Measurements from ENCODE around the gene ANKDD1A. TPM values are rescaled to one million over a fixed set of nuclear protein-coding genes. Genes with fewer than 3 reads are reported as not detected.

The ANKDD1A gene
- polyA plus RNA-seq, 4 donors, result 4.2 to 9.5 (median 6.2) TPM

GRCh38 chr15:64895285-64896065 lies 16.2 kb upstream of the ANKDD1A start:
- DNase-seq (ENCODE audit: low read depth in 4 of 4, low spot score in 2 of 4), result no peak

GRCh38 chr15:64896371-64897069 lies 15.2 kb upstream of the ANKDD1A start:
- DNase-seq (ENCODE audit: low read depth in 4 of 4, low spot score in 2 of 4), result no peak

- no peak for DNase-seq (ENCODE audit: low read depth in 4 of 4, low spot score in 2 of 4)
These were observed 14.2 kb upstream of the ANKDD1A start for GRCh38 chr15:64897345-64897985.

GRCh38 chr15:64898406-64898805 lies 13.3 kb upstream of the ANKDD1A start:
- no peak for DNase-seq (ENCODE audit: low read depth in 4 of 4, low spot score in 2 of 4)

GRCh38 chr15:64901141-64901540 lies 10.6 kb upstream of the ANKDD1A start:
- no peak for DNase-seq (ENCODE audit: low read depth in 4 of 4, low spot score in 2 of 4)

GRCh38 chr15:64901914-64902313 lies 9.8 kb upstream of the ANKDD1A start:
- DNase-seq (ENCODE audit: low read depth in 4 of 4, low spot score in 2 of 4), result no peak

GRCh38 chr15:64902863-64903262 lies 8.8 kb upstream of the ANKDD1A start:
- DNase-seq (ENCODE audit: low read depth in 4 of 4, low spot score in 2 of 4), result no peak

GRCh38 chr15:64903326-64903950 lies 8.3 kb upstream of the ANKDD1A start:
- no peak for DNase-seq (ENCODE audit: low read depth in 4 of 4, low spot score in 2 of 4)

GRCh38 chr15:64904189-64904588 lies 7.5 kb upstream of the ANKDD1A start:
- no peak for DNase-seq (ENCODE audit: low read depth in 4 of 4, low spot score in 2 of 4)

GRCh38 chr15:64905119-64905831 lies 6.4 kb upstream of the ANKDD1A start:
- peak in 1 of 4 donors; percentile 53 for DNase-seq (ENCODE audit: low read depth in 4 of 4, low spot score in 2 of 4)

GRCh38 chr15:64905941-64906340 lies 5.8 kb upstream of the ANKDD1A start:
- DNase-seq (ENCODE audit: low read depth in 4 of 4, low spot score in 2 of 4), result no peak

- no peak for DNase-seq (ENCODE audit: low read depth in 4 of 4, low spot score in 2 of 4)
These were observed 5.3 kb upstream of the ANKDD1A start for GRCh38 chr15:64906402-64906801.

GRCh38 chr15:64907991-64908390 lies 3.7 kb upstream of the ANKDD1A start:
- DNase-seq (ENCODE audit: low read depth in 4 of 4, low spot score in 2 of 4), result no peak

- no peak for DNase-seq (ENCODE audit: low read depth in 4 of 4, low spot score in 2 of 4)
These were observed 2.2 kb upstream of the ANKDD1A start for GRCh38 chr15:64909546-64909945.

- DNase-seq (ENCODE audit: low read depth in 4 of 4, low spot score in 2 of 4), result no peak
These were observed 950 bp downstream of the ANKDD1A start for GRCh38 chr15:64912379-64913325.

GRCh38 chr15:64915518-64916227 lies 4.0 kb downstream of the ANKDD1A start:
- no peak for DNase-seq (ENCODE audit: low read depth in 4 of 4, low spot score in 2 of 4)

GRCh38 chr15:64916365-64916764 lies 4.7 kb downstream of the ANKDD1A start:
- DNase-seq (ENCODE audit: low read depth in 4 of 4, low spot score in 2 of 4), result no peak

- DNase-seq (ENCODE audit: low read depth in 4 of 4, low spot score in 2 of 4), result no peak
These were observed 5.5 kb downstream of the ANKDD1A start for GRCh38 chr15:64917211-64917610.

- no peak for DNase-seq (ENCODE audit: low read depth in 4 of 4, low spot score in 2 of 4)
These were observed 8.0 kb downstream of the ANKDD1A start for GRCh38 chr15:64919721-64920120.
